ENCODE data around the gene PRKN.

GRCh38 chr6:161436106-161436876, 1291.3 kb downstream of the PRKN start:
- TF ChIP-seq HDGF (IDR thresholded peaks at IDR 0.05; ENCODE audit: borderline replicate concordance): no peak
- TF ChIP-seq TARDBP (IDR thresholded peaks at IDR 0.05): no peak

All from HEK293T (cell line).